Nephron progenitor cell (in vitro differentiated cells): ENCODE results near the gene DLK1.

Experiments
- DNase-seq: peaks from one replicate; pipeline ENCODE4 v3.0.0; 2021
- H3K27ac Mint-ChIP-seq: 2 replicates; pipeline ENCODE4 v1.8.0; 2021; ENCODE audit warnings: mild to moderate bottlenecking, moderate library complexity, mixed read lengths
- H3K27me3 Mint-ChIP-seq: 2 replicates; pipeline ENCODE4 v1.8.0; 2021; ENCODE audit warnings: mild to moderate bottlenecking, low read depth, mixed read lengths; ENCODE audit not compliant: poor library complexity
- H3K36me3 Mint-ChIP-seq: 2 replicates; pipeline ENCODE4 v1.8.0; 2021; ENCODE audit warnings: low read depth, mixed read lengths
- H3K4me1 Mint-ChIP-seq: 2 replicates; pipeline ENCODE4 v1.8.0; 2021; ENCODE audit warnings: mixed read lengths
- H3K4me3 Mint-ChIP-seq: 2 replicates; pipeline ENCODE4 v1.8.0; 2021; ENCODE audit warnings: mild to moderate bottlenecking, moderate library complexity, mixed read lengths
- H3K9me3 Mint-ChIP-seq: 2 replicates; pipeline ENCODE4 v1.8.0; 2021; ENCODE audit warnings: mild to moderate bottlenecking, moderate library complexity, mixed read lengths
- TF ChIP-seq, protein P1 (sequence below): fragments of 200-600 bp; sonication (generic); IDR thresholded peaks from 2 replicates; pipeline ENCODE4 v1.5.0; 2021; ENCODE audit warnings: antibody characterized with exemption

Gene DLK1

GRCh38 chr14:100767788-100768536 lies 41.3 kb downstream of the DLK1 start:
- H3K36me3 Mint-ChIP-seq = peaks cover 6% of the 10 kb centered on the region
- H3K27ac Mint-ChIP-seq = no peak overlapping the region
- H3K4me1 Mint-ChIP-seq = peaks cover 15% of the 10 kb centered on the region
- H3K4me3 Mint-ChIP-seq = no peak overlapping the region
- DNase-seq = no peak
- peaks cover 27% of the 10 kb centered on the region for H3K27me3 Mint-ChIP-seq
- peaks cover 30% of the 10 kb centered on the region for H3K9me3 Mint-ChIP-seq
- TF ChIP-seq, protein P1, sequence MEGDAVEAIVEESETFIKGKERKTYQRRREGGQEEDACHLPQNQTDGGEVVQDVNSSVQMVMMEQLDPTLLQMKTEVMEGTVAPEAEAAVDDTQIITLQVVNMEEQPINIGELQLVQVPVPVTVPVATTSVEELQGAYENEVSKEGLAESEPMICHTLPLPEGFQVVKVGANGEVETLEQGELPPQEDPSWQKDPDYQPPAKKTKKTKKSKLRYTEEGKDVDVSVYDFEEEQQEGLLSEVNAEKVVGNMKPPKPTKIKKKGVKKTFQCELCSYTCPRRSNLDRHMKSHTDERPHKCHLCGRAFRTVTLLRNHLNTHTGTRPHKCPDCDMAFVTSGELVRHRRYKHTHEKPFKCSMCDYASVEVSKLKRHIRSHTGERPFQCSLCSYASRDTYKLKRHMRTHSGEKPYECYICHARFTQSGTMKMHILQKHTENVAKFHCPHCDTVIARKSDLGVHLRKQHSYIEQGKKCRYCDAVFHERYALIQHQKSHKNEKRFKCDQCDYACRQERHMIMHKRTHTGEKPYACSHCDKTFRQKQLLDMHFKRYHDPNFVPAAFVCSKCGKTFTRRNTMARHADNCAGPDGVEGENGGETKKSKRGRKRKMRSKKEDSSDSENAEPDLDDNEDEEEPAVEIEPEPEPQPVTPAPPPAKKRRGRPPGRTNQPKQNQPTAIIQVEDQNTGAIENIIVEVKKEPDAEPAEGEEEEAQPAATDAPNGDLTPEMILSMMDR = no peak

- Mint-ChIP-seq H3K4me1 (peaks cover 15% of the 10 kb centered on the region), H3K27ac (no peak overlapping the region), H3K36me3 (peaks cover 6% of the 10 kb centered on the region), H3K27me3 (peaks cover 27% of the 10 kb centered on the region), H3K9me3 (peaks cover 24% of the 10 kb centered on the region), H3K4me3 (no peak overlapping the region)
- TF ChIP-seq, protein P1 = no peak
- DNase-seq = no peak
These were observed 42.6 kb downstream of the DLK1 start for GRCh38 chr14:100769035-100769939.

DNA sequence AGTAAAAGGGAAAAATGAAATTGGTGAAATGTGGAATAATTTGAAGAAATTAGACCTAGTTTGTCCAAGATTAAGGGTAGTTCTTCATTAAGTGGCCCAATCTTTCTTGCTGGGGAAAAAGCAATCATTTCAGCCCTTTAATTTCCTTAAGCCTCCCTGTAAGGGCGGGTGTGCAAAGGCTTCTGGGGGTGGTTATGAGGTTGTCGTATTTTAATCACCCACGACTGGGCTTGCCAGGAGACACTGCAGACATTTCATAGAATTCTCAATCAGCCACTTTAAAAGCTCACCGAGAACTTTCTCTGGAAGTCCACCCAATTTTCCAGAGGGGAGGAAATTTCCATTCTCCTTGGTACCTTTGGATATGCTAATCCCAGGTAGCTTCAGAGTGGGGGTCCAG lies 43.4 kb downstream of the DLK1 start:
- Mint-ChIP-seq H3K9me3 (peaks cover 24% of the 10 kb centered on the region), H3K27me3 (peaks cover 27% of the 10 kb centered on the region), H3K27ac (no peak overlapping the region), H3K4me1 (peaks cover 11% of the 10 kb centered on the region), H3K36me3 (peaks cover 6% of the 10 kb centered on the region), H3K4me3 (no peak overlapping the region)
- TF ChIP-seq, protein P1 = no peak
- DNase-seq = no peak

DNA sequence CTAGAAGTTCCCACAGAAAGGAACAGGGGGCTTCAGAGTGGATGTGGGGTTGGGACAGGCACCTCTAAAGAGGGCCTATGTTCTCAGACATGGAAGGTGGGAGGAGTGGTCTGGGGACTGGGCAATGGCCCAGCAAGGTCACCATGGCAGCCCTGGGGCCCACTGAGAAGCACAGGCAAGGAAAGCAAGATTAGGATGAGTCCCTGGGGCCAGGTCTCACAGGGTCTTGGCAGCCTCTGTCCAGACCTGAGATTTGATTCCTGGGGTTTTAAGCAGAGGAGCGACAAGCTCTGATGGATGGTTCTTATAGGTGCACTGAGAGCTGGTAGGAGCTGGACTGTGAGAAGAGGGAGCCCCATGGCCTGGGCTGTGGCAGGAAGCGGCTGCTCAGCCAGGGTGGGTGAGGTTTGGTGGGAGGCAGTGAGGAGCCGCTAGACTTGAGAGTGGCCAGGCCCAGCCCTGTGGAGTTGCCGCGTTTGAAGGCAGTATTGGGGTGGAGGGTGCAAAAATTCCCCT lies 44.0 kb downstream of the DLK1 start:
- DNase-seq = no peak
- Mint-ChIP-seq H3K4me1 (peaks cover 14% of the 10 kb centered on the region), H3K9me3 (peaks cover 24% of the 10 kb centered on the region), H3K4me3 (no peak overlapping the region), H3K27me3 (peaks cover 27% of the 10 kb centered on the region), H3K36me3 (peaks cover 6% of the 10 kb centered on the region), H3K27ac (no peak overlapping the region)
- TF ChIP-seq, protein P1 = no peak

DNA sequence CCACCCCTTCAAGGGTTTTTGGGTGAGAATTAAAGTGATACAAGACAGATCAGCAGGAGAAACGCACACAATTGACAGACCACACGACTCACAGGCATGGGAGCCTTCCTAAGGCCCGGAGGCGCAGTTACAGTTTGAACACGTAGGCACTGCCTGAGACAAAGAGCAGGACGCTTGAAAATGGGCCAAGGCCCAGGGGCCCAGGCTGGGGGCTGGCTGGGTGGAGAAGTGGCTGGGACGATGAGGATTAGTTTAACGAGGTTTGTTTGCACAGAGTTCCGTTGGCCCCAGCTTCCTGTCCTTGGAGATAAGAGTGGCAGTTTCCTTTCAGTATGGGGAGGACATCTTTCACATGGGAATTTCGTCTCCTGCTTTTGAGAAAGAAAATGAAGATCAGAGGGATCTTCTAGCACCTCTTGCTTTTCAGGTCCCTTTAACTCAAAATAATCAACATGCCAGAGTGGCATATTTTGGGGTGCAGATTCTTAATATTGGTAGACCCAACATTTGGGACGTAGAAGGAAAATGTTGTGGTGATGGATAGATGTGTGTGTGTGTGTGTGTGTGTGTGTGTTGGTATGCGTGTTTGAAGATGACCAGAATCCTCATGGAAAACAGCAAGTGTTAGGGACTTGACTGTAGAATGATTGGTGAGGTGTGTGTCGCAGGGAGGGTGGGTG lies 44.6 kb downstream of the DLK1 start:
- peak overlapping the region; percentile 89 for H3K27ac Mint-ChIP-seq
- H3K36me3 Mint-ChIP-seq = peaks cover 6% of the 10 kb centered on the region
- peaks cover 24% of the 10 kb centered on the region for H3K9me3 Mint-ChIP-seq
- no peak for DNase-seq
- peaks cover 20% of the 10 kb centered on the region for H3K4me1 Mint-ChIP-seq
- H3K4me3 Mint-ChIP-seq = no peak overlapping the region
- peaks cover 27% of the 10 kb centered on the region for H3K27me3 Mint-ChIP-seq
- TF ChIP-seq, protein P1 = no peak
